GM12878 (cell line): ENCODE measurements around the gene ENOX1. TPM values are rescaled to one million over a fixed set of nuclear protein-coding genes. Genes with fewer than 3 reads are reported as not detected.

Experiments
- ATAC-seq: fragments of 200-7000 bp; cut with Tn5 transposase; 3 replicates; pipeline ENCODE4 v1.9.1; 2020; ENCODE audit warnings: mild to moderate bottlenecking, moderate library complexity
- BruUV-seq: library from RNA; stranded (reverse); fragments of 400-500 nt; replicated peaks from 2 replicates; lab custom pipeline; 2021; lab: Mats Ljungman, UMichigan
- CTCF ChIA-PET: fragments of 300-600 bp; sonication (Branson Sonifier 250); formaldehyde crosslinking; extraction: SDS; loops from one replicate; lab custom pipeline; 2021; ENCODE audit warnings: inconsistent platforms; lab: Yijun Ruan, JAX
- POLR2A ChIA-PET: fragments of 350-600 bp; formaldehyde crosslinking; extraction: SDS; loops from one replicate; lab custom pipeline; 2021; ENCODE audit warnings: inconsistent platforms; lab: Charles Lee
- RAD21 ChIA-PET: fragments of 300-600 bp; sonication (Branson Sonifier 250); formaldehyde crosslinking; loops from one replicate; lab custom pipeline; 2023; ENCODE audit warnings: antibody characterized with exemption; ENCODE audit not compliant: unreplicated experiment; lab: Charles Lee
- SMC1A ChIA-PET: fragments of 300-600 bp; sonication (Branson Sonifier 250); formaldehyde crosslinking; loops from one replicate; lab custom pipeline; 2023; ENCODE audit not compliant: unreplicated experiment, uncharacterized antibody; lab: Charles Lee
- DNase-seq: peaks from one replicate; pipeline ENCODE4 v3.0.0-alpha.2; 2011; ENCODE audit warnings: low read depth, low spot score
- FAIRE-seq: peaks from 3 replicates; lab custom pipeline; 2011; peaks lifted over from hg19 to GRCh38; lab: Jason Lieb, UNC
- H2AFZ ChIP-seq: 2 replicates; pipeline ENCODE4 v1.6.0; 2011; ENCODE audit warnings: low read depth, low read length, control low read depth; ENCODE audit not compliant: control insufficient read depth
- H3K27ac ChIP-seq: 2 replicates; pipeline ENCODE4 v1.5.1; 2011; ENCODE audit warnings: control low read depth; ENCODE audit not compliant: control insufficient read depth, insufficient read depth
- H3K27me3 ChIP-seq, 2 experiments: replicated peaks in 1 of 2; 2 replicates each; pipeline versions ENCODE4 v1.6.0 to v1.6.1; 2011; ENCODE audit warnings: low read length in 1 of 2; ENCODE audit not compliant: control insufficient read depth in 2 of 2, insufficient read depth in 2 of 2
- H3K36me3 ChIP-seq, 2 experiments: 2 replicates each; pipeline ENCODE4 v1.5.1; 2011; ENCODE audit warnings: low read length in 1 of 2; ENCODE audit not compliant: control insufficient read depth in 2 of 2, insufficient read depth in 2 of 2
- H3K4me1 ChIP-seq: 2 replicates; pipeline ENCODE4 v1.6.1; 2011; ENCODE audit warnings: mild to moderate bottlenecking, low read length, moderate library complexity, mixed read lengths; ENCODE audit not compliant: control insufficient read depth, insufficient read depth
- H3K4me2 ChIP-seq: 2 replicates; pipeline ENCODE4 v1.6.0; 2011; ENCODE audit warnings: control low read depth; ENCODE audit not compliant: control insufficient read depth, insufficient read depth
- H3K4me3 ChIP-seq: fragments of 200-600 bp; sonication (generic); 2 replicates; pipeline ENCODE4 v1.5.1; 2016
- H3K79me2 ChIP-seq: 2 replicates; pipeline ENCODE4 v1.6.0; 2011; ENCODE audit warnings: low read length; ENCODE audit not compliant: control insufficient read depth, insufficient read depth
- H3K9ac ChIP-seq: 2 replicates; pipeline ENCODE4 v1.8.0; 2011; ENCODE audit warnings: low read length, control low read depth, mixed read lengths; ENCODE audit not compliant: control insufficient read depth, insufficient read depth
- H3K9me3 ChIP-seq: replicated peaks from 3 replicates; pipeline ENCODE4 v1.5.1; 2011; ENCODE audit warnings: mild to moderate bottlenecking, low read length; ENCODE audit not compliant: control insufficient read depth, insufficient read depth
- H4K20me1 ChIP-seq: 2 replicates; pipeline ENCODE4 v1.6.0; 2011; ENCODE audit not compliant: control insufficient read depth, insufficient read depth
- ASH2L ChIP-seq: fragments of 300-600, 200-600 bp; sonication (generic); IDR thresholded peaks from 2 replicates; pipeline ENCODE4 v1.6.1; 2017; ENCODE audit warnings: low read depth, mild to moderate bottlenecking, borderline replicate concordance
- CREM ChIP-seq: IDR thresholded peaks from 2 replicates; pipeline ENCODE4 v1.6.1; 2014; ENCODE audit warnings: antibody characterized with exemption, low read depth
- ETV6 ChIP-seq, 2 experiments: fragments of 450-650 bp in 1 of 2; IDR thresholded peaks in 1 of 2; conservative IDR thresholded peaks in 1 of 2; 2 replicates each; pipeline ENCODE4 v1.6.1; 2014; ENCODE audit warnings: antibody characterized with exemption in 1 of 2, borderline replicate concordance in 1 of 2, low read depth in 1 of 2, mild to moderate bottlenecking in 1 of 2, moderate library complexity in 1 of 2
- HDGF ChIP-seq: fragments of 450-650 bp; IDR thresholded peaks from 2 replicates; pipeline ENCODE4 v1.6.1; 2016; ENCODE audit warnings: antibody characterized with exemption
- JUND ChIP-seq: IDR thresholded peaks from 2 replicates; pipeline ENCODE4 v1.6.1; 2012; ENCODE audit warnings: low read depth, mild to moderate bottlenecking, low read length, improper control_type of control experiment, moderate library complexity
- SREBF2 ChIP-seq: IDR thresholded peaks from 2 replicates; pipeline ENCODE4 v1.6.1; 2012; ENCODE audit warnings: mild to moderate bottlenecking, low read length
- ZBTB33 ChIP-seq: fragments of 450-650 bp; IDR thresholded peaks from 2 replicates; pipeline ENCODE4 v1.6.1; 2017; ENCODE audit warnings: mild to moderate bottlenecking
- WGBS: methylation state at CpG from one replicate; pipeline ENCODE4 v1.1.6; 2016; ENCODE audit warnings: low lambda C conversion rate; ENCODE audit not compliant: insufficient replicate concordance, insufficient coverage; ENCODE audit errors: missing lambda C conversion rate; 5-methylcytosine and 5-hydroxymethylcytosine counted together
- in situ Hi-C: fragments of 300-500 bp; cut with MboI; formaldehyde crosslinking; loops from 9 replicates; pipeline ENCODE4 v1.14.3; 2018; ENCODE audit warnings: mixed read lengths
- intact Hi-C: fragments of 100-400 bp; cut with micrococcal nuclease; formaldehyde crosslinking; loops from one replicate; pipeline ENCODE4 v1.14.2; 2022; ENCODE audit not compliant: unreplicated experiment
- polyA plus RNA-seq, 11 experiments: library from polyadenylated mRNA; depleted of rRNA in 4 of 11; unstranded in 6 of 11; stranded (reverse) in 5 of 11; fragments of >200 nt; fragmentation: Nextera tagmentation in 4 of 11; fragmentation: Illumina TruSeq in 1 of 11; extraction: Ambion mirVana in 4 of 11; extraction: Trizol in 1 of 11; gene quantifications; 1 replicate in 1 of 11; 2 replicates in 10 of 11; pipeline versions ENCODE4 v1.2.1 to v1.2.3, GENCODE V29; 2011 to 2016; ENCODE audit warnings: inconsistent platforms in 2 of 11, missing spikeins in 2 of 11, low read depth in 1 of 11
- total RNA-seq, 4 experiments: library from RNA; depleted of rRNA in 3 of 4; stranded (reverse); fragments of >200 nt in 3 of 4; fragmentation: Illumina TruSeq in 1 of 4; extraction: Trizol in 1 of 4; gene quantifications; 2 replicates each; pipeline versions ENCODE4 v1.2.1 to v1.2.3, GENCODE V29; 2013 to 2021

Gene ENOX1
- total and polyA plus RNA-seq, 10 of the 15 experiments (the other 5 are each of a cell fraction or from before 2014, with no cell fraction given) = 0.11 to 0.26 (median 0.15) TPM

GRCh38 chr13:43495732-43496131, 291.0 kb downstream of the ENOX1 start (continued):
- TF ChIP-seq SREBF2 (no peak), ZBTB33 (no peak)

- Histone ChIP-seq H3K4me1 (no peaks in the 10 kb centered on the region), H3K9ac (no peak overlapping the region), H3K36me3 (no peaks in the 10 kb centered on the region), H3K9me3 (no peaks in the 10 kb centered on the region), H2AFZ (no peak overlapping the region), H3K27me3 (no peaks in the 10 kb centered on the region; a peak in 2 of 4 replicates), H4K20me1 (no peaks in the 10 kb centered on the region), H3K79me2 (no peaks in the 10 kb centered on the region), H3K4me3 (no peak overlapping the region), H3K4me2 (no peak overlapping the region), H3K27ac (no peak overlapping the region)
- no TSS peak for BruUV-seq
- FAIRE-seq = no peak
- no peak for DNase-seq
- CTCF ChIA-PET = no interaction called here
- POLR2A ChIA-PET = no interaction called here
- in situ Hi-C loops (no loop called here), intact Hi-C loops (no loop called here)
- no peak for ATAC-seq
- RAD21 ChIA-PET = no interaction called here
- TF ChIP-seq HDGF (no peak), CREM (no peak), ASH2L (no peak), JUND (no peak), ETV6 (conservative IDR thresholded peaks at IDR 0.05 in 1 of 2, IDR thresholded peaks at IDR 0.05 in 1 of 2; ENCODE audit: borderline replicate concordance in 1 of 2, low read depth in 1 of 2) (no peak)
- SMC1A ChIA-PET = no interaction called here
- 9% methylated on average over 4 of the region's 4 CpGs for WGBS
Observed at GRCh38 chr13:43494206-43494605, 292.6 kb downstream of the ENOX1 start.
